Measurements from ENCODE around the gene CPM.

DNA sequence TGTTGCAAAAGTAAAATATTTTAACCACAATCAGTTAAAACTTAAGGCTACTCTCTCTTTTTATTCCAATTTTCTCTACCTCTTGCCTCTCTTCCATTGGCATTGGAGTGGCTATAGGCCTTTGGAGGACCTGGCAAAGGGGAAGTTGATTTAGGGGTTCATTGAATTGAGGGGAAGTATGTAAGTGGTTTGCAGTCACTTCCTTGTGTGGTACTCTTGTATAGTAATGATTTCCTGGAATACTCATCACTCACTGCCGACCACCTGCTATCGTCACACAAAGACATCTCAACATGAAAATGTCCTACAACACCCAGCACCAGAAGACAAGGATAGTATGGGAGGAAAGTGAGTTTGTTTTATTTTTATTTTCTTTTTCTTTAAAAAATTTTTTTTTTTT, 45.7 kb upstream of the CPM start:
- TF ChIP-seq TAF1 (IDR thresholded peaks at IDR 0.05; ENCODE audit: borderline replicate concordance, low read depth, low read length) (no peak), POLR2A (IDR thresholded peaks at IDR 0.05; ENCODE audit: low read depth, low read length) (no peak), POLR2AphosphoS5 (IDR thresholded peaks at IDR 0.05; ENCODE audit: low read depth, low read length) (no peak)

All from GM12892 (cell line).